HG03442 (cell line): ENCODE measurements around the gene PPP1CA.

Experiments used
- ATAC-seq: cut with Tn5 transposase; IDR thresholded peaks from one replicate; pipeline ENCODE4 v1.9.1; 2021; ENCODE audit warnings: mild to moderate bottlenecking, moderate library complexity; ENCODE audit not compliant: unreplicated experiment

PPP1CA gene

DNA sequence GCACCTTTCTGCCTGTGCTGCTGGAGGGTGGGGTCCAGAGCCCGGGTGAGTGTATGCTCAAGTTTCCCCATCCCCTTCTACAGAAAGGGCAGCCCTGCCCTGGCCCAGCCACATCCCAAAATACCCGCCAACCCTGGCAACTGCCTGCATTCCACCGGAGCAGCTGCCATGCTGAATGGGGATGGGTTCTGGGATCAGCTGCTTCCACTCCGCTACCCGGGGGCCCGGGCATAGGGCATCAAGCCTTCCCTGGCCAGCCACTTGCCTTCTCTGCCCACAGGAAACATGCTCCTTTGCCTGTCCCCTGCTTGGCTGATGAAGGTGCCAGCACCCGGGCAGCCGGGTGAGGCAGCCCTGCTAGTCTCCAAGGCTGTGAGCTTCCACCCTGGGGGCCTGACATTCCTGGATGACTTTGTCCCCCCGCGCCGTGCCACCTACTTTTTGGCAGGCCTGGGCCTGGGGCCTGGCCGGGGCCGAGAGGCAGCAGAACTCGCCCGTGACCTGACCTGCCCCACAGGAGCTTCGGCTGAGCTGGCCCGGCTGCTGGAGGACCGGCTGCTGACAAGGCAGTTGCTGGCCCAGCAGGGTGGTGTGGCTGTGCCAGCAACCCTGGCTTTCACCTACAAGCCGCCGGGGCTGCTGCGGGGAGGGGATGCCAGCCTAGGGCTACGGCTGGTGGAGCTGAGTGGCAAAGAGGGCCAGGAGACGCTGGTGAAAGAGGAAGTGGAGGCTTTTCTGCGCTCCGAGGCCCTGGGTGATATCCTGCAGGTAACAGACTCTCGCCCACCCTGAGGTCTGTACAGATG lies 17.0 kb upstream of the PPP1CA start:
- ATAC-seq = no peak

DNA sequence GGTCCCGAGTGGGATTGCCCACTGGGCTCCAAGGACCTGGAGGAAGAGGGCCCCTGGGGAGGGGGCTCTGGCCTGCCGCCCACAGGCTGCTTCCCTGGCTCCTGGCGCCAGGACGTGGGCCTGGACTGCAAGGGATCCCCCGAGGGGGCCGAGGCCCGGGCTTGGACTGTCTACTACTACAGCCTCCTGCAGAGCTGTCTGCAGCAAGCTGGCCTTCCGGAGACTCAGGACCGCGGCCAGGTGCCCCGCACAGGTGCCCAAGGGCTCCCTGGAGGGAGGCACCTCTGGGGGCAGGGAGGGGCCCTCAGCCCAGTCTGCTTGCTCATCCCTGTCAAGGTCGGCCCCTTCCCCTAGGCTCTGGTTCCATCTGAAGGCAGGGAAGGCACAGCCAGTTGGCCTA lies 15.8 kb upstream of the PPP1CA start:
- no peak for ATAC-seq

DNA sequence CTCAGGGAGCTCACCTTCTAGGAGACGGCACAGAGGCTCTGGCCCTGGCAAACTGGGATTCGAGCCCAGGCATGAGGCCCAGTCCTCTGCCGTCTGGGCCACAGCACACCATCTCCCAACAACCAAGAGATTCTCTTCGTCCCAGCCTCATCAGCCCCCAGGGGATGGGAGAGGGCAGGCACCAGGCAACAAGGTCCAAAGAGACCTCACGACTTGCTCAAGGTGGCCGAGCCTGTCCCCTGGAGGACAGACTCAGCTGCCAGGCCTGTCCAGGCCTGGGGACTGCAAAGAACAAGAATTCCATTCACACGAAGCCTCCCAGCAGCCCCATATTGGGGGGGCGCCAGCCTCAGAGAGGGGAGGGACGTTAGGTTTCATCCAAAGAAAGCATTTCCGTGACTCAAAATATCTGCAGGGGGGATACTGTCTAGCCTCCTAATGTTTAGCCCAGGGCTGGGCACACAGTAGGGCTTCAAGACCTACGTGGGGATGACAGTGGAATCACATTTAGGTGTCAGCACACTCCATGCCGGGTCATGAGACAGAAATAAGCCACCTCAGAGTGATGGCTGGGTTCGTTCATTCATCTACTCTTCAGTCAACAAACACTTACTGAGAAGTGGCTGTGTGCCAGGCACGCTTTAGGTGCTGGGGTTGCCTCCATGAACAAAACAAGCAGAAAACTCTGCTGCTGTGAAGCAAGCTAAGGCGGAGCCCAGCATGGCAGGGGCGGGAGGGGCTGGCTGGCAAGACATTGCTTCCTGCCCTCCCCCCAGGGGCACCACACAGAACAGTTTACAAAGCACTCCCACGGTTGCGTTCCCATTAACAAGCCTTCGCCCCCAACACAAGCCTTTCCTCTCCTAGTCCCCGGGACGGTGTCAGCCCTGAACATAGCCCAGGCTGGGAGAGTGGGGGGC lies 15.0 kb upstream of the PPP1CA start:
- no peak for ATAC-seq

DNA sequence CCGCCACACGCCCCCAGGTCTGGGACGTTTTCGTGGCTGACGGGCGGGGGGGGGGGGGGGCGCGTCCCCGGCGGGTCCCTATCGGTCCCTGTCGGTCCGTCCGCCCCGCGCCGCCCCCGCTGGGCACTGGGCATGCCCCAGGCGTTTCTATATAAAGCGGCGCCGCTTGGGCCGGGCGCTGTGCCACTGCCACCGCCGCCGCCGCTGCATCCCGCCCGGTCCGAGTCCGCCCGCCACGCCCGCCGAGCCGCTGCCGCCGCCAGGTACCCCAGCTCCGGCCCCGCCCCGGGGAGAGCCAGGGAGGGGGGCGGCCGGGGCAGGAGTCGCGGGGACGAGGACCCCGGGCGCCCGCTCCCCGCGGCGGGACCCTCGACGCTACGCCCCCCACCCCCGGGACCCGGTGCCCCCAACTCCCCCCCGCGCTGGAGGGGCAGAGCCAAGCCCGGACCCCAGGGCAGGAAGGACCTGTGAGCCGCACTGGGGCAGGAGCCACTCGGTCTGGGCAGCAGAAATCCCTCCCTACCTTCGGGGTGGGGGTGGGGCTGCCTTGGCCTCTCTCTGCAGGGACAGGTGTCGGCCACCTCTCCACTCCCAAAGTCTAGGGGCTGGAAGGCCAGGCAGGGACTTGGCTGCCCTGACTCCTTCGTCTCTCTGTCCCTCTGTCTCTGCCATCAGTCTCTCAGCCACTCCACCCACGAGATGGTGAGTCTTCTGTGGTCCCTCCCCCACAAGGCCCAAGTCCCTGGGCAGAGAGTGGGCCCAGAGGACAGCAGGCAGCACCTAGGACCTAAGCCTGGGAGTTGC lies 14.0 kb upstream of the PPP1CA start, which contains the start of gene CARNS1:
TSS of gene CARNS1 (plus strand) at position 178 of the 804 bp plus-strand sequence. CDS start at position 700, 522 bp downstream.
- ATAC-seq = no peak

DNA sequence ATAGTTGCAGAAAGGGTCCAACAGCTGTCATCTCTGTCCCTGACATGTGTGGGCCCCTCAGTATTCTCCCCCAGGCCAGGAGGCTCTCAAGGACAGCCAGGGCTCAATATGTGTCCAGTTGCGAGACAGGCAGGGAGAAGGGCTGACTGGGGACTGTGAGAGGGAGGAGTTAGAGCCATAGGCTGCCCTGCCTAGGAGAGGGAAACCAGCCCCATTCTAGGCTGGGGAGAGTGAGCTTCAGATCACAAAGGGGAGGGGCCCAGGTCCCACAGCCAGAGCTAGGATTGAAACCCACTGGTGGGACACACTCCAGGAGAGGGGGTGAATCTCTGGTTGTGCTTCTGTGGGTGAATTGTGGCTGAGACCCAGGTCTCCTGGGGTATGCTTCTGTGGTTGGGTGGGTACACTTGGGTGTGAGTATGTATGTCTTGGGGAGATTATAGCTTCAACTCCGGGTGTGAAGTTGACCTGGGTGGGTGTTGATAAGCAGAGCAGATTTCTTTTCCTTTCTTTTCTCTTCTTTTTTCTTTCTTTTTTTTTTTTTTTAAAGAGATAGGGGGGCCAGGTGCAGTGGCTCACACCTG lies 11.7 kb upstream of the PPP1CA start:
- no peak for ATAC-seq

DNA sequence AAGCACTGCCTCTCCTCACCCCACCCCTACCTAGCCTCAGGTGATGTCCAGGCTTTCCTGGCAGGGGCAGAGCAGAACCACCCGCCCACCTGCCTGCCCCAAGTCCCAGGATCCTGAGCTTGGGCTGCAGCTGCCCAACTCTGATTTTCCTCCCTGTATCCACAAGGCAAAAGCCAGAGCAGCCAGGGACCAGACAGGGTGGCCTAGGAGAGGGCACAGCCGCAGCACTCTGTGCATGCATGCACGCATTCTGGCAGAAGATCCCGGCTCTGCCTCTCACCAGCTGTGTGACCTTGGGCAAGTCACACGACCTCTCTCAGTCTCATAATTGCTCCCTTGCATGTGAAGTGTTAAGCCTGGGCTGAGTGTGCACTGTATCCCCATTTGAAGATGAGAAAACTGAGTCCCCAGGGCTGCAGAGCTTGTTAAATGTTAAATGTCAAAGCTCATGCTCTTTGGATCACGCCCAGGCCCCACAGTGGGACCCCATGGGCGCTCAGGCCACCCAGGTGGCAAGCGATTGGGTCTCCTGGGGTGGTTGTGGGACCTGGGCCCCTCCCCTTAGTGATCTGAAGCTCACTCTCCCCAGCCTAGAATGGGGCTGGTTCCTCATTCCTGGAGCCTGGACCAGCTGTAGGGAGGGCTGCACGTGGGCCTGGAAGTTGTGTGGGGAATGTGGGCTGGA lies 11.0 kb upstream of the PPP1CA start:
- no peak for ATAC-seq

DNA sequence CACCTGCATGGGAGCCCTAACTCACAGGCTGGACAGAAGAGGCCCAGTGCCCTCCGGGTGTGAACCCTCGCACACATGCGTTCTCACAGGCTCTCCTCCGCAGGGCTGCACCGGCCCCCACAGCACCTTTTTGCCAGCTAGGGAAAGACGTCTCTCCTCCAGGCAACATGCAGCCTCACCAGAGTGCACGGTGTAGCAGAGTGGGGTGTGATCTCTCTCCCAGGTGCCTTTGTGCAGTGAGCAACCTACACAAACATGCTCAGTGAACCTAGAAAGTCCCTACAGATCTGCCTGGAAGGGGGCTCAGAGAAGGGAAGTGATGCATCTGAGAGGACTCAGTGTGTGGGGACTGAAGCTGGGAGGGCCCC lies 10.1 kb upstream of the PPP1CA start:
- no peak for ATAC-seq

DNA sequence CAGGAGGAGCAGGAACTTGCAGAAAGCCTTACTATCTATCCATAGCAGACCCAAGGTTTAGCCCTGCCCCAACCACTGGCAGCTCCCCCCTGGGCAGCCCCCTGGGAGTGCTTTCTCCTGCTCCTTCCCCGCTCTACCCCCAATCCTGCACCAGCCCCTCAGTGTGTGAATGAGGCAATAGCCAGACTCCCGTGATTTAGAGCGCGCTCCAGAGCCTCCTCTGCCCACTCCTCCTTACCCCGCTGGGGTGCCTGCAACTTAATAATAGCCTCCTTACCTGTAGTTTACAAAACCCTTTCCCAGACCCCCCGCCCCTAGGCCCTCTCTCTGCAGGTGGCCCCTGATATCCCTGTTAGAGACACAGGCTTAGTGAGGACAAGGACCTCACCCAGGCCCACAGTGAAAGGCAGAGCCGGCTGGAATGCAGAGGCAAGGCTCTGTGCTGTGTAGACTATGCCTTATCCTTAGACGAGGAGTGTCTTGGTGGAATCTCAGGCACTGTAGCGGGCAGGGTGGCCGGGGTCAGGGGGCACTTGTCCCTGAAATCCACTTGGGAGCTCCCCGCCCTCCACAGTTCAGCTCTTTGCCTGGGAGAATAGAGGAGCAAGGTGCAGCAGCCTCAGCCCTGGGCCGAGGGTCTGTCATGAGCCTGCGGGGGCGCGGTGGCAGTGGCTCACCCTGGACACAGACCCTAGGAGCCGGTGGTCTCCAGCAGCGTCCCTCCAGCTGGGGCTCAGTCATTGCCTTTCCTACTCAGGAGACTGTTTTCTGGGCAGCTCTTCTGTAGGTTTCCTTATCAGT lies 9.5 kb upstream of the PPP1CA start:
- no peak for ATAC-seq

DNA sequence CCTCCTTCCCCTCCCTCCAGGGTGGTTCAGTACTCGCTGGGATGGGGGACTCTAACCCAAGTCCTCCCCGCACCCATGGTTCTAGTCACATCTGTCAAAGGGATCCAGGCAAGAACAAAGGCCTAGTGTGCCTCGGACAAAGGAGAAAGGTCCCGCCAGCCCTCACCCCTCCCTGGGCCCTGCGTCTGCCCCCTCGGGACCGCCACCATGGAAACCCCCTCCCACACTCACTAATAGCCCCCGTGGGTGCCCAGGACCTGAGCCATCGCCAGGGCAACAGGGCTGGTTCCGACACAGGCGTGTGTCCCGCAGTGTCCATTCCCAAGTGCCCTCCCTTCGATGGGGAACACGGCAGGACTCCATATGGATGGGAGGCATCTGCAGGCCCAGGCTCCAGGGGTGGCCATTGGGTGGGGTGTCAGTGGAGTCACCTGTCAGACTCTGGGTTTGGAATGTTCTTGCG lies 8.7 kb upstream of the PPP1CA start:
- ATAC-seq = no peak

DNA sequence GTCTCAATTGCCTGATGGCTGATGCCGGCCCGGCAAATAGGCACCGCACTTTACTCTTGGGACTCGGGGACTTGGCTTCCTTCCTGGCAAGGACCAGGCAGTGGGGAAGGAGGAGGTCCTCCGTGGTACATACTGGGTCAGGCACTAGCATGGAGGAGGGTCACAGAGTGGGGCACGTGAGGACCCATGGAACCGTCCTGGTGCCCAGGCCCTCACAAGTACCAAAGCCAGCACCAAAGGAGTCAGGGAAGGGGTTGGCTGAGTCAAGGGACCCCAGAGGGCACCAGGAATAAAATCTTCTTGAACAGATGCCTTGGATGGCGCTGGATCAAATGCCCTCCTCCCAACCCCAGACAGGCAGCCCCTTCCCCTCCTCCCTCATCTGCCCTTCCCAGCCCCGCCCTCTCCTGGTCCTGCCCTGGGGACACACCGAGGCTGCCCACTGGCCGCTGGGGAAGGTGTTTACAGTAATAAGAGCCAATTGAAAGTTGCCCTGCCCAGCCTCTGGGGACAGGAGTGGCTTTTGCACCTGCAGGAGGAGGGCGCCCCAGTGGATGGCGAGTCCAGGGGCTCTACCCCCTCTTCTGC lies 8.2 kb upstream of the PPP1CA start:
- ATAC-seq = no peak

DNA sequence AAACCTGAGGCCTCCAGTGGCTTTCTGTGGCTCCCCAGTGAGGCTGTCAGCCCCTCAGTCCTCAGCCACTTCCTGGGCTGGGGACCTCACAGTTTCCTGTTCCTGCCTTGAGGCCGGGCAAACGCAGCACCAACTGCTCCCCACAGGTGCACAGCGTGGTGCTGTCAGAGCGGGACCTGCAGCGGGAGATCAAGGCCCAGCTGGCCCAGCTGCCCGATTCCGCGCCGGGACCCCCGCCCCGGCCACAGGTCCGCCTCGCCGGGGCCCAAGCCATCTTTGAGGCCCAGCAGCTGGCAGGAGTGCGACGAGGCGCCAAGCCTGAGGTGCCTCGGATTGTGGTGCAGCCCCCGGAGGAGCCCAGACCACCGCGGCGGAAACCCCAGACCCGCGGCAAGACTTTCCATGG lies 7.6 kb upstream of the PPP1CA start:
- ATAC-seq = no peak

DNA sequence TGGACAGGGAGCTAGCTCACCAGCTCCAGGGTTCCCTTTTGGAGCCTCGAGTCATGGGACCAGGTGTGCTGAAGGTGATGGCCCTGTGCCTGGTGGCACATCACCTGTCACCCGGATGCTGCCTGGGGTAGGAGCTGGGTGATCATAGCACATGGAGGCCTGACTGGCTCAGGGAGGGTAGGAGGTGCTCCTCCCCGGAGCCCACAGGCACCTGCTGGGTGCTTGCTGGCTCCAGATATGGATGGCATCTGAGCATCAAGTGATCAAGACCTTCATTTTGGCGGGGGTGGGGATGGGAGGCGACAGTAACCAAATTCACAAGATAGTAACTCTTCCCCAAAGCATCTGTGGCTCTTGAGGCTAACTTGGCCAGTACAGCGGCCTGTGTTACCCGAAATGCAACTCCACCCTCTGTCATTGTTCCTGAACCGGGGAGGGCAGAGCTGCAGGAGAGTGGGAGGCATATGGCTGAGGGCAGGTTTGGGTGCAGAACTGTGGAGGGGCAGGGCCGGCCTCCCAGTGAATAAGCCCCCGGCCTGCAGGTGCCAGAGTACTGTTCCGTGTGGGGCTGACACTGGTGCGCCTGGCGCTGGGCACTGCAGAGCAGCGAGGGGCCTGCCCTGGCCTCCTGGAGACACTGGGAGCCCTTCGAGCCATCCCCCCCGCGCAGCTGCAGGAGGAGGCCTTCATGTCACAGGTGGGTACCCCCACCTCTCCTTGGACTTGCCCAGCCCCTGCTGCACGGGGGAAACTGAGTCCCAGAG lies 7.0 kb upstream of the PPP1CA start:
- ATAC-seq = no peak

DNA sequence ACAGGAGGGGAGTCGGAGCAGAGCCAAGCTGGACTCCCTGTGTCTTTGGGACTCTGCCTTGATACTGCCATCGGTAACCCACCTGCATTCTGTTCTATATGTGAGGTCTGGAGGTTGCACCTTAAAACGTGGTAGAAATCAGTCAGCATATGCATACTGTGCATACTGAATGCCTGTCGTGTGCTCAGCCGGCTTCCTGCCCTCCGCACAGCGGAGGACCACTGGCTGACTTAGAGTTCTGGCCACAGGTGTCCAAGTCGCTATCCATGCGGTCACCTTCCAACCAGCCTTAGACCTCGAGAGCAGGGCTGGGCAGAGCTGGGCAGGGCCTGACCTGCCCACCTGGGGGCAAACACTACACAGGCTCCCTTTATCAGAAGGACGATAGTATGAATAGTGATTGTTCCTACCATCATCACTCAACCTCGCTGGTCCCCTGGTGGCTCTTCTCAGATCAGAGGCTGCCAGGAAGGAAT lies 6.1 kb upstream of the PPP1CA start:
- no peak for ATAC-seq

DNA sequence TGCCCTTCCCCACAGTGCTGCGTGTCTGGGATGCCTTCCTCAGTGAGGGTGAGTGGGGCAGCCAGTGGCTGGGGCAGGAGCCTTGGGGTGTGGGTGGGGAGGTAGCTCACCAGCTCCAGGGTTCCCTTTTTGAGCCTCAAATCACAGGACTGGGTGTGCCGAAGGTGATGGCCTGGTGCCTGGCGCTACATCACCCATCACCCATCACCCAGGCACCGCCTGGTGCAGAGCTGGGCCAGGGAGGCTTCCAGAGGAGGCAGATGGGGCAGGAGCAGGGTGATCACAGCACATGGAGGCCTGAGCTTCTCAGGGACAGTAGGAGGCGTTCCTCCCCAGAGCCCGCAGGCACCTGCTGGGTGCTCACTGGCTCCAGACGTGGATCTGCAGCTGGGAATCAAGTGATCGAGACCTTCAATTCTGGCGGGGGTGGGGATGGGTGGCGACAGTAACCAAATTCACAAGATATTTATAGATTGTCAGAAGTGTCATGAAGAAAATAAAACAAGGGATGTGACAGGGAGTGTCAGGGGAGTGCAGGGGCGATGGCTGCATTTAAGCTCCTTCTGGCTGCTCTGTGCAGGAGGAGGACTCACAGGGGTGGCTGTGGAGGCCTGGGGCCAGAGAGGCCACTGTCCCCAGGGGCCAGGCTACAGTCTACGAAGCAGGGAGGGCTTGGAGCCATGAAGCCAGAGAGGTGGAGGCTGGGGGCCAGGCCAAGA lies 5.5 kb upstream of the PPP1CA start:
- ATAC-seq = no peak

DNA sequence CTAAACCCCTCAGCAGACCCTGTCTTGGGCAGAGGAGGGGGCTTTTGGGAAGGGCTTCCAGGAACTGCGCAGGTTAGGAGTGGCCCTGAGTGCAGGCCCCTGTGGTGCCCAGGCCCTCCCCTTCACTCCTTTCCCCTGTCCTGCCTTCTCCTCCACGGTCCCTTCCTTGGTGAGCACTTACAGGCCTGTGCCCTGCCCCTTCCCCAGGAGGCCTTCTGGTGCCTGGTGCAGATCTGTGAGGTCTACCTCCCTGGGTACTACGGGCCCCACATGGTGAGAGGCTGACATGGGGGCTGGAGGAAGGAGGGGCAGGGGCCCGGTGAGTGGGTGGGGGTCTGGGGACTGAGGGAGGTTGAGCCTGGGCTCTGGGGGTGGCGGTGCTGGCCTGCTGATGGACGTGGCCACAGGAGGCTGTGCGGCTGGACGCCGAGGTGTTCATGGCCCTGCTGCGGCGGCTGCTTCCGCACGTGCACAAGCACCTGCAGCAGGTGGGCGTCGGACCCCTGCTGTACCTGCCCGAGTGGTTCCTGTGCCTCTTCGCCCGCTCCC lies 4.8 kb upstream of the PPP1CA start:
- ATAC-seq = no peak

DNA sequence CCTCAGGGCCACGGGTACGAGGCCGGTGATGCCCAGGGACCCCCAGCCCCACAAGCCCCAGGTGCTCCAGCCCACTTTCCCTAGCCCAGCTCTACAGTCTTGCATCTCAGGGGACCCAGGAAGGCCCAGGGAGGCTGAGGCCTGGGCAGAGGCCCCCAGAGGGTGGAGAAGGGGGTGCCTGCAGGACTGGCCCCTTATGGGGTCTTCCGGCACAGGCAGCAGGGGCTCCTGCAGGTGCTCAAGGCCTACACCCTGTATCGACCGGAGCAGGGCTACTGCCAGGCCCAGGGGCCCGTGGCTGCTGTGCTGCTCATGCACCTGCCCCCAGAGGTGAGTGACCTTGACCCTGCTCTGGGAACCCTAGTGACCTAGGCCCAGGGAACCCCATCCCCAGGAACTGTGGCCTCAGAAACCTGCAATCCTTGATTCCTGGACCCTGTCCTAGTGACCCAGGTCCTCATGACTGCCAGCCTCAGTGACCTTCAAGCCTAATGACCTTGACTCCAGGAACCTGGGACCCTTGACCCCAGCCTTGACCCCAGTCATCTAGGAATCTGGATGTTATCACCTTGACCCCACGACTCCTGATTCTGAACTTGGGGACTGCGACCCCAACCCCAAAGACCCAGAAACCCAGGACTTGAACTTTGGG lies 4.2 kb upstream of the PPP1CA start:
- ATAC-seq = no peak

DNA sequence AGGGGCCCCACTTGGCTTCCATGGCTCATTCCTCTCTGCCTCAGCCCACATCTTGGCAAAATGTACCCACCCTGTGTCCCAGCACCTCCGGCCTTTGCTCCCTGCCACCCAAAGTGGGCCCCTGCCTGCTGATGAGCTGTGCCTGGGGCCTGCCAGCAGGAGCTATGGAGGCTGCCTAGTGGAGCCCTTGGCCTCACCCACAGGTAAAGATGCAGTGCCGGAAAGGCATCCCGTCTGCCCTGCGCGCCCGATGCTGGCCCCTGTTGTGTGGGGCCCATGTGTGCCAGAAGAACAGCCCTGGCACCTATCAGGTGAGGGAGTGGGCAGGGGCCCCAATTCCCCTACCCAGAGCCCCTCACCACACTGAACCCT lies 3.5 kb upstream of the PPP1CA start:
- no peak for ATAC-seq
